GM18508 (cell line): ENCODE measurements around the gene USP5.

Source experiments
- ATAC-seq: cut with Tn5 transposase; IDR thresholded peaks from one replicate; pipeline ENCODE4 v1.9.1; 2021; ENCODE audit warnings: moderate number of reproducible peaks; ENCODE audit not compliant: insufficient read depth, unreplicated experiment

The USP5 gene

DNA sequence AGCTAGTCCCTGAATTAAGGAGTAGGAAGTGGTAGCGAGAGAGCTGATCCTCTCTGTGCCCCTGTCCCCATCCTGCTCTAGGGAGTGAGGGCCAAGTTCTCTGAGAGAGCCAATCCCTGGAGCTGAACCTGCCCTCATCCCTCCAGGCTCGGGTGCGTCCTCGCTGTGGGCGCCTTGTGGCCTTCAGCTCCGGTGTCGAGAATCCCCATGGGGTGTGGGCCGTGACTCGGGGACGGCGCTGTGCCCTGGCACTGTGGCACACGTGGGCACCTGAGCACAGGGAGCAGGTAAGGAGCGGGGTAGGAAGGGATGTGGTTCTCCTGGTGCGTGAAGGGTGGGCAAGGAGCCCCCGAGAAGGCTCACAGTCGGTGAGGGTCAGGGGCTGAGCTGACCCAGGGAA, 13.1 kb upstream of the USP5 start:
- ATAC-seq: no peak

GRCh38 chr12:6839482-6840201, 12.3 kb upstream of the USP5 start:
- ATAC-seq: no peak

- ATAC-seq: no peak
Measured at GRCh38 chr12:6840330-6840729, 11.6 kb upstream of the USP5 start.

GRCh38 chr12:6840761-6841515, 11.0 kb upstream of the USP5 start, which contains the start of gene GNB3:
Gene GNB3 (plus strand): TSS chr12:6840925. CDS start chr12:6841288, 363 bp downstream.
- no peak for ATAC-seq

DNA sequence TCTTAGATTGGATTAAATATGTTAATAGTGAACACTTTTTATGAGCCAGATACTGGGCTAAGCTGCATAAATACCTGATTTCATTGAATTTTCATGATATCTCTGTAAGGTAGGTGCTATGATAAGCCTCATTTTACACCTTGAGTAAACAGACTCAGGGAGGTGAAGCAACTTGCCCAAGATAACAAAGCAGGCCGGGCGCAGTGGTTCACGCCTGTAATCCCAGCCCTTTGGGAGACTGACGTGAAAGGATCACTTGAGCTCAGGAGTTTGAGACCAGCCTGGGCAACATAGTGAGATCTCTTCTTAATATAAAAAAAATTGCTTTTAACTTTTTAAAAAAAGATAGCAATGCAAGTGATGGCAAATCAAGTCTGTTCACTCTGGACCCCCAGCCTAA, 9.9 kb upstream of the USP5 start:
- no peak for ATAC-seq

DNA sequence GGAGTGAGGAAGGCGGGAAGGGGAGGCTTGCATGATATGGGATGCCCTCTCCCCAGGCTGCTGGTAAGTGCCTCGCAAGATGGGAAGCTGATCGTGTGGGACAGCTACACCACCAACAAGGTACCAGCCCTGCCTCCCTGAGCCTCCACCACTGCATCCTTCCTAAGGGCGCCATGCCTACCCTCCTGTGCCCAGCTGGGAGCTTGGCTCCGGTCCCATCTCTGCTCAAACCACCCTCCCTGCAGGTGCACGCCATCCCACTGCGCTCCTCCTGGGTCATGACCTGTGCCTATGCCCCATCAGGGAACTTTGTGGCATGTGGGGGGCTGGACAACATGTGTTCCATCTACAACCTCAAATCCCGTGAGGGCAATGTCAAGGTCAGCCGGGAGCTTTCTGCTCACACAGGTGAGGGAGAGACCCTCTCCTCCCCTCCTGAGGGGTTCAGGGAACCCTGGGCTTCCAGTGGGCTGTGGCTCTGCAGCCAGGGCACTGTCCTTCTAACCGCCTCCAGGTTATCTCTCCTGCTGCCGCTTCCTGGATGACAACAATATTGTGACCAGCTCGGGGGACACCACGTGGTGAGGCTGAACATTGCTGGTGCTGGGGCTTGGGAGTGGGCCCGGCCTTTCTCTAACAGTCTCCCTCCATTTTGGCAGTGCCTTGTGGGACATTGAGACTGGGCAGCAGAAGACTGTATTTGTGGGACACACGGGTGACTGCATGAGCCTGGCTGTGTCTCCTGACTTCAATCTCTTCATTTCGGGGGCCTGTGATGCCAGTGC, 8.6 kb upstream of the USP5 start:
- no peak for ATAC-seq

DNA sequence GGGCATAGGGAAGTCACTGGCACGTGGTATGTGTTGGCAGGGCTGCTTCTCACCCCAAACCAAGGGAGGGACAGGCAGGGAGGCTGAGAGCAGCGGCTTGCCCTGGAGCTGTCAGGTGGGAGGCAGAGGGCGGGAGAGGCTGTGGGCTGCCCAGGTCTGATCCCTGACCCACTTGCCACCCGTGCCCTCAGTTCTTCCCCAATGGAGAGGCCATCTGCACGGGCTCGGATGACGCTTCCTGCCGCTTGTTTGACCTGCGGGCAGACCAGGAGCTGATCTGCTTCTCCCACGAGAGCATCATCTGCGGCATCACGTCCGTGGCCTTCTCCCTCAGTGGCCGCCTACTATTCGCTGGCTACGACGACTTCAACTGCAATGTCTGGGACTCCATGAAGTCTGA, 6.6 kb upstream of the USP5 start:
- no peak for ATAC-seq

- ATAC-seq: no peak
Measured at GRCh38 chr12:6846316-6846869, 5.6 kb upstream of the USP5 start.

DNA sequence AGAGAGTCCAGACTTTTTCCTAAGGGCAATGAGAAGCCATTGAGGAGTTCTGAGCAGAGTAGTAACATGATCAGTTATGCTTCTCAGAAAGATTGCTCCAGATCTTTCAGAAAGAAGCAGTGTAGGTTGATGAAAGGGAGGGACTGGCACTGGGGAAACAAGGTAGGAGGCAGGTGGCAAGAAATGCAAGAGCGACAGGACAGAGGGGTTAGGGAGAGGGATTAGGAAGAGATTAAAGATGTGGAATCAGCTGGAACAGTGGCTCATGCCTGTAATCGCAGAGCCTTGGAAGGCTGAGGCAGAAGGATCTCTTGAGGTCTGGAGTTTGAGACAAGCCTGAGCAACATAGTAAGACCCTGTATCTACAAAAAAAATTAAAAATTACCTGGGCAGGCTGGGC, 4.3 kb upstream of the USP5 start:
- no peak for ATAC-seq

GRCh38 chr12:6849427-6849826, 2.5 kb upstream of the USP5 start:
- no peak for ATAC-seq

DNA sequence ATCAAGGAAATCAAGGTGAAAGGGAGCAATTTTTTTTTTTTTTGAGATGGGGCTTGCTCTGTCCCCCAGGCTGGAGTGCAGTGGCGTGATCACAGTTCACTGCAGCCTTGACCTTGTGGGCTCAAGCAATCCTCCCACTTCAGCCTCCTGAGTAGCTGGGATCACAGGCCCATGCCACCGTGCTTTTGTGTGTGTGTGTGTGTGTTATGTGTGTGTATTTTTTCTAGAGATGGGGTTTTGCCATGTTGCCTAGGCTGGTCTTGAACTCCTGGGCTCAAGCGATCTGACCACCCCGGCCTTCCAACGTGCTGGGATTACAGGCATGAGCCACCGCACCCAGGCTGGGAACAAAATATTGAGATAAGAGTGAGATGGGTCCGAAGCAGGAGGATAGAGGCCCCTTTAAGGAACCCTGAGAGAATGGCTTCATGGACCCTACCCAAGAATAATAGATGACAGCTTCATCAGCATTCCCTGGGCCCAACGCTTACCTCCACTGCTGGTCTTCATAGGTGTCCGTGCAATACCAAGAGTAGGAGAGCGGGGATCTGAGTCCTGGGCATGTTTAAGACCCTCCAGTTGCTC, 1.9 kb upstream of the USP5 start:
- no peak for ATAC-seq

DNA sequence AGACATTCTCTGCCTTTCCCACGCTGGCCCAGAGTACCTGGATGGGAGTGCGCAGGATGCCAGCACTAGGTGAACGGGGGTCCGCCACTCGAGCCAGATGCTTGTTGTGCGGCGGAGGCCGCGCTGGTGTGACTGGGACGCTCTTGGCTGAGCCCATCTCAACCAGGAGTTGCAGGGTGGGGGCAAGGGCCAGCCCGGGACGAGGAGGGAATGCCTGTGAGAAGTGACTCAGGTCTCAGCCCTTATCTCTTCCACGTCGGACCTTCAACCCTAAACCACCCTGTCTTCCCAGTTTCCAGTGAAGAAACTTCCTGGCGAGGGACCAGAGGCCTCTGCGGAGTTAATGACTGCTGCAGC, 1.2 kb upstream of the USP5 start:
- ATAC-seq: no peak

GRCh38 chr12:6851153-6851920, 613 bp upstream of the USP5 start, which contains the start of gene CDCA3:
Gene CDCA3 (minus strand): TSS chr12:6851286. CDS start chr12:6850952, 334 bp downstream.
- peak; percentile 36 for ATAC-seq

GRCh38 chr12:6852651-6853354, 853 bp downstream of the USP5 start:
- ATAC-seq: no peak

DNA sequence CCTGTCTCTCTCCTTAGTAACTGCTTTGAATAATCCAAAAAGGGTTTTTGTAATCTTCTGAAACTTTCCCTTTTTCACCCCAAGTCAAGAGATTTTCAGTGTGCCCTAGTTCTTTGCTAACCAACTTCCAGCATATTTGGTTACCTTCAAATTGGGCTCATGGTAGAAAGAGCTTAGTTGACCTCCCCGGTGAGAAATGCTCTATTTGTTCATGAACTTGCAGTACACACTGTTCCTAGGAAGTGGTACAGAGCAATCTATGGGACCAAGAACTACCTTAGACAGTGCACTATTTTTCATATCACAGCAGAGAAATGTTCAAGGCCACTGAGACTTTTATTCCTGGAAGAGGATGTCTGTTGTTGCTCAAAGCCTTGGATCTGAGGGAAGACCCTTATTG, 1.7 kb downstream of the USP5 start:
- ATAC-seq: no peak

GRCh38 chr12:6854036-6854435, 2.1 kb downstream of the USP5 start:
- ATAC-seq: no peak

GRCh38 chr12:6855322-6855721, 3.4 kb downstream of the USP5 start:
- ATAC-seq: no peak

DNA sequence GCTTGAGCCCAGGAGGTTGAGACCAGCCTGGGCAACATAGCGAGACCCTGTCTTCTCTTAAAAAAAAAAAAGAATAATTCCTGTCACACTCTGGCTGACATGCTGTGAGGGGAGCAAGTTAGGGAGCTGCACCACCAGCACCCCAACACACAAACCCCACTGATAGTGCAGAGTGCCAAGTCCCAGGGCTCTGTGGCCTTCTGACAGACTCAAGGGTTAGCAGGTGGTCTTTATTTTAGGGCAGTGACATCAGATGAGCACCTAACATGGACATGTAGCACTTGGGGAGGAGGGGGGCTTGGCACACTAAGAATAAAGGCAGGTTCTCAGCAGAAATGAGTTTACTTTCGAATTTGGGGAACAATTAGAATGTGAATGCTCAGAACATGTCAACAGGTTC, 6.8 kb downstream of the USP5 start:
- no peak for ATAC-seq

GRCh38 chr12:6860116-6860515, 8.2 kb downstream of the USP5 start:
- no peak for ATAC-seq
